Measurements from ENCODE around the gene ELMO1. TPM values are rescaled to one million over a fixed set of nuclear protein-coding genes. Genes with fewer than 3 reads are reported as not detected.
A peak's percentile ranks its signal among the peaks of the same experiment; 100 is the strongest.

Gene ELMO1
- total RNA-seq, 2 experiments from 2014 or later: 101 TPM

DNA sequence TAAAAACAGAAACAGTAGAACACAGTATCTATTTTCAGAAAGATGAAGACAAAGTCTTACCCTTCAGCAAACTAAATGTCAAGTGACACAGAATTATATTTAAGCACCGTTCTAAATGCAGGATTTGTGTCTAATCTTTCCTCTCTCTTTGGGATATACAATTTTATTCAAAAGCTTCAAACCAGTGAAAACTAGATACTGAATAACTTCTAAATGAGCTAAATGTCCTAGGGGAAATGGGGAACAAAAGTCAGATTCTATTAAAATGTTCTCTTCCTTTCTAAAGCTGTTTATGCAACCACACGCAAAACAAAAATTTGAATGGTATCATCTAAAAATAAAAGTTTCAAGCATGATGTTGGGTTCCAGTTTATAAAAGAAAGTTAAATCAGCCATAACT lies 588.0 kb downstream of the ELMO1 start:
- no peak overlapping the region for H3K27ac Mint-ChIP-seq
- no peaks in the 10 kb centered on the region for H3K9me3 Mint-ChIP-seq (ENCODE audit: low read depth)
- no peaks in the 10 kb centered on the region for H3K27me3 Mint-ChIP-seq
- DNase-seq (no peak), ATAC-seq (no peak)
- peaks cover 88% of the 10 kb centered on the region for H3K36me3 Mint-ChIP-seq
- CTCF ChIA-PET: interaction anchor here (0.9 to 1.4 kb wide), 2 partner anchors 126 to 321 kb away, joined by 3 to 4 read pairs; no protein-coding TSS in a partner anchor
- H3K4me1 Mint-ChIP-seq: peaks cover 23% of the 10 kb centered on the region
- no peak overlapping the region for H3K4me3 Mint-ChIP-seq

DNA sequence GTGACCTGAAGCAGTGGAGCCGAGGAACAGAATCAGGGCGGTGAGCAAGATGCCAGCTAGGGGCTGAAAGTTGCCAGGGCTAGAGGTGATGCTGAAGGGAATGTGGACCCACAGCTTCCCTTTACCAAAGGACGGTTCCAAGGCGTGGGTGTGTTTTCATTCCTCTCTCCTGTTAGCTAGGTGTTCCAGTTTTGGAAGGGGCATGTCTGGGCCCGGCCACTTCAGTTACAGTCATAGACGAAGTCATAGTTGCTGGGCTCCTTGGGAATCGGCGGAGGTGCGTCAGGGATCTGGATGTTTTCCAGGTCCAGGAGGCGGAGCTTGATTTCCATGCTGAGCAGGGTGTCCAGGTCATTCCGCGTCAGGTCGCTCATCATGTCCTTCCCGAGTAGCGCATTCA lies 593.3 kb downstream of the ELMO1 start:
- H3K4me1 Mint-ChIP-seq: peaks cover 16% of the 10 kb centered on the region
- H3K36me3 Mint-ChIP-seq: peaks cover 84% of the 10 kb centered on the region
- CTCF ChIA-PET: interaction anchor here (1.2 kb wide), 1 partner anchor 343 kb away, joined by 3 read pairs; no protein-coding TSS in a partner anchor
- H3K9me3 Mint-ChIP-seq (ENCODE audit: low read depth): peaks cover 4% of the 10 kb centered on the region
- ATAC-seq (no peak), DNase-seq (no peak)
- H3K27me3 Mint-ChIP-seq: no peaks in the 10 kb centered on the region
- H3K27ac Mint-ChIP-seq: no peak overlapping the region
- no peak overlapping the region for H3K4me3 Mint-ChIP-seq

DNA sequence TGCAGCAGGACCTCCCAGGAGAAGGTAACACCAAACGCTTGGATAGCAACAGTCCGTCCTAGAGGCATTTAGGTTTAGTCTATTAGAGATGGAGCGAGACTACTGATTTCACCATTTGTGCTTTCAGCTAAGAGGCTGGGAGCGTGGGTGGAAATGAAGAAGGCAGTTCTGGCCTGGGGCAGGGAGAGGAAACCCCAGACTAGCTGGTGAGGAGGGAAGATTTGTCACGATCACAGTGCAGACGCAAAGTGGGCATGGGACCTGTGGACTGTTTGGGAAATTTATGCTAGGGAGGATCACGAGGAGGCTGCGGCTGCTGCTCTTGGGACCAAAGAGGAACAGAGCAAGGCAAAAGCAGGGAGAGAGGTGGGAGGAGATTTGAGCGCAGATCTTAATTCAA lies 594.0 kb downstream of the ELMO1 start:
- Mint-ChIP-seq H3K27me3 (no peaks in the 10 kb centered on the region), H3K4me3 (no peak overlapping the region), H3K9me3 (ENCODE audit: low read depth) (peaks cover 4% of the 10 kb centered on the region), H3K4me1 (peaks cover 16% of the 10 kb centered on the region), H3K36me3 (peaks cover 80% of the 10 kb centered on the region), H3K27ac (no peak overlapping the region)
- ATAC-seq: no peak
- CTCF ChIA-PET: interaction anchor here (1.2 kb wide), 1 partner anchor 344 kb away, joined by 3 read pairs; no protein-coding TSS in a partner anchor
- DNase-seq: no peak

DNA sequence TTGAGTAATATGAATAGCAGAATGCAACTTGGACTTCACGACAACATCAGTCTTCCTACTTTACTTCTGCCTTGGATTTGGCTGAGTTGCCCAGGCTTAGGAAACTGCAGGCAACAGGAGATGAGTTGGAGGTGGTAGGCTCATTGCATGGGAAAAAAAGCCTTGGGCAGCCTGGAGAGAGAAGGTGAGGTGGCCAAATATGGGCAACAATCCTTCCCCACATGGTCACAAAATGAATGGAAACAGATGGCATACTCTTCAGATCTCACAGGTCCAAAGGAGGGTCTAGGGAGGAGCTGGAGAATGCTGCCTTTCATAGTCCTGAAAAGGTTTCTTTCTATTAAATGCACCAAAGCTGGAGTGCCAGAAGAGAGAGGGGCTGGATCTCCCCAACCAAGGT lies 595.7 kb downstream of the ELMO1 start:
- H3K4me1 Mint-ChIP-seq: peaks cover 16% of the 10 kb centered on the region
- no peak for DNase-seq
- no peak overlapping the region for H3K27ac Mint-ChIP-seq
- no peaks in the 10 kb centered on the region for H3K27me3 Mint-ChIP-seq
- CTCF ChIA-PET: no interaction called here
- ATAC-seq: no peak
- H3K36me3 Mint-ChIP-seq: peaks cover 70% of the 10 kb centered on the region
- no peak overlapping the region for H3K4me3 Mint-ChIP-seq
- H3K9me3 Mint-ChIP-seq (ENCODE audit: low read depth): peaks cover 8% of the 10 kb centered on the region

DNA sequence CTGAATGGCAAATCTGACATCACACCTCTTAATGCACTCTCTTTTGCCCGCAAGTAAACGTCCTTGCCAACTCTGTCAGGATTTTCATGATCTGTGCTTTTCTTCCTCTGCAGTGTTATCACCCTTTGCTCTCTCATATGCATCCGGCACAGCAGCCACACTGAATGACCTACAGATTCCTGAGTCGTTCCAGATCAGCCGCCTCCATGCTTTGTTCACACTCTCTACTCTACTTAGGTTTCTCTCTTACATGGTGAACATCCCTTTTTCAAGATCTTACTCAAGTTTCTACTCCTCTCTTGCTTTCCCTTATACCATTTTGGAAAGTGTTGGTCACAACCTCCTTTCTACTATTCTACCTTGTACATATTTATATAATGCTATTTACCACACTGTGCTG lies 596.6 kb downstream of the ELMO1 start:
- CTCF ChIA-PET: no interaction called here
- ATAC-seq (no peak), DNase-seq (no peak)
- Mint-ChIP-seq H3K4me3 (no peak overlapping the region), H3K9me3 (ENCODE audit: low read depth) (peaks cover 14% of the 10 kb centered on the region), H3K4me1 (peaks cover 16% of the 10 kb centered on the region), H3K27ac (peak overlapping the region; percentile 41), H3K36me3 (peaks cover 70% of the 10 kb centered on the region), H3K27me3 (no peaks in the 10 kb centered on the region)

DNA sequence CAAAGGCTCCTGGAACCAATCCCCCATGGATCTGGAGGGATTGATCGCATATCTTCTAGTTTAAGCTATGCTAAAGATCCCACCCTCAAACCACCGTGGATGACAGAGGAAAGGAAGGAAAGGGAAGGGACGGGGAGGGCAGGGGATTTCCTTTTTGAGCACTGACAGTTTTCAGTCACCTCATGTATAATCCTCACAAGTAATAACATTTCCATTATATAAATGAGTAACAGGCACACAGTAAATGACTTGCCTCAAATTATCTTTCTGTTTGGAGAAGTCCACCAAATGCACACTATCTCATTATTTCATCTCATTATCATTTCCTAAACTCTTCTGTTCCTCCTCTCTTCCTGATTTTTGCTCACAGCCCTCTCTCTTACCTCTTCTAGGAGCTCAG lies 597.3 kb downstream of the ELMO1 start:
- no peak overlapping the region for H3K27ac Mint-ChIP-seq
- ATAC-seq (no peak), DNase-seq (no peak)
- peaks cover 16% of the 10 kb centered on the region for H3K4me1 Mint-ChIP-seq
- H3K9me3 Mint-ChIP-seq (ENCODE audit: low read depth): peaks cover 14% of the 10 kb centered on the region
- no peaks in the 10 kb centered on the region for H3K27me3 Mint-ChIP-seq
- CTCF ChIA-PET: no interaction called here
- no peak overlapping the region for H3K4me3 Mint-ChIP-seq
- peaks cover 69% of the 10 kb centered on the region for H3K36me3 Mint-ChIP-seq

DNA sequence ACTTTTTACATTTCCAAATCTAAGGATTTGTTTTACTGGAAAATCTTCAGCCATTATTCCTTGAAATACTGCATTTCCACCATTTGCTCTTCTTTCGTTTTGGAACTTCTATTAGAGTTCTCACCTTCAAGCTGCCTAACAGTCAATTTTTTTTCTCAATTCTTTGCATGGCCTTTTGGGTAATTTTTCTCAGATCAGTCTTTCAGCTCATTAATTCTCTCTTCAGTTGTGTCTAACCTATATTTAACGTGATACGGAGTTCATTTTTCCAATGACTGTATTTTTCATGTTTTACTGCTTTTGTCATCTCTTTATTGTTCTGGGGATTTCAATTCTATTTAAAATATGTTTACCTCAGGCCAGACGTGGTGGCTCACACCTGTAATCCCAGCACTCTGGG lies 600.7 kb downstream of the ELMO1 start:
- Mint-ChIP-seq H3K27me3 (no peaks in the 10 kb centered on the region), H3K4me3 (no peak overlapping the region), H3K36me3 (peaks cover 50% of the 10 kb centered on the region), H3K4me1 (peaks cover 14% of the 10 kb centered on the region), H3K27ac (no peak overlapping the region), H3K9me3 (ENCODE audit: low read depth) (peaks cover 22% of the 10 kb centered on the region)
- CTCF ChIA-PET: no interaction called here
- no peak for DNase-seq
- ATAC-seq: no peak

DNA sequence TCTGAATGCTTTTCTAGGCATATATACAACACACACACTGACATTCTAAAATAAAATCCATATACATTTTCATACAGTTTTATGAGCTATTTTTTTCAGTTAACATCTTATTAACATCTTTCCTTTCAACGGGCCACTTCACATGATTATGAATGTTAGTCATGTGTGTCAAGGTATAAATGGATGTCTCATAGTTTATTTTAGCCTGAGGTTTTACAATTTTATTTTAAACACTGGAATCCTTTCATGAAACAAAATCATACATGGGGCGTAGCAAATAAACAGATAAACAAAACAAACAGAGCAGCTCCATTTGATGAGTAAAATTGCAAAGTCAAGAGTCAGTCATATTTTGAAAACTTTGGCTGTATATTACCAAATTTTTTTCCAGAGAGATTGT lies 604.3 kb downstream of the ELMO1 start:
- no peak overlapping the region for H3K4me3 Mint-ChIP-seq
- no peaks in the 10 kb centered on the region for H3K4me1 Mint-ChIP-seq
- DNase-seq (no peak), ATAC-seq (no peak)
- H3K27ac Mint-ChIP-seq: no peak overlapping the region
- CTCF ChIA-PET: no interaction called here
- H3K27me3 Mint-ChIP-seq: no peaks in the 10 kb centered on the region
- H3K36me3 Mint-ChIP-seq: peaks cover 30% of the 10 kb centered on the region
- H3K9me3 Mint-ChIP-seq (ENCODE audit: low read depth): peaks cover 17% of the 10 kb centered on the region

DNA sequence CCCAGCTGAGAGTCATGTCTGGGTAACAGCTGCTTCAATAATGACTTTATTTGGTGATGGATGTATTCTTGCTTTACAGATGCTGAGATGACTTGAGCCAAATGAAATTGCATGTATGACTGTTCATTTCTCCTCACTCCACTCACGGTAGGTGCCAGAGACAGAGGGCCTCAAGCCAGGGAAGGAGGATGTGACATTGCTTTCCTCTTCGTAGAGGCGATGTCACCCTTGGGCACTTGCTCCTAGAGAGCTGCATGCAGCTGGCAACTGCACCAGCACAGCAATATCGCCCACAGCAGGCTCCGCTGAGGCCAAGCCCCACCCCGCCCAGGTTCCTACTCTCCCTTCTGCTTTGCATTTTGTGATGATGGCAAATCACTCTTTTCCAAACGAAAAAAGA lies 607.8 kb downstream of the ELMO1 start:
- CTCF ChIA-PET: interaction anchor here (1.2 kb wide), 1 partner anchor 61 kb away, joined by 3 read pairs; no protein-coding TSS in a partner anchor
- DNase-seq (no peak), ATAC-seq (no peak)
- Mint-ChIP-seq H3K4me1 (no peaks in the 10 kb centered on the region), H3K4me3 (no peak overlapping the region), H3K27ac (no peak overlapping the region), H3K36me3 (peaks cover 16% of the 10 kb centered on the region), H3K27me3 (no peaks in the 10 kb centered on the region), H3K9me3 (ENCODE audit: low read depth) (peaks cover 8% of the 10 kb centered on the region)

DNA sequence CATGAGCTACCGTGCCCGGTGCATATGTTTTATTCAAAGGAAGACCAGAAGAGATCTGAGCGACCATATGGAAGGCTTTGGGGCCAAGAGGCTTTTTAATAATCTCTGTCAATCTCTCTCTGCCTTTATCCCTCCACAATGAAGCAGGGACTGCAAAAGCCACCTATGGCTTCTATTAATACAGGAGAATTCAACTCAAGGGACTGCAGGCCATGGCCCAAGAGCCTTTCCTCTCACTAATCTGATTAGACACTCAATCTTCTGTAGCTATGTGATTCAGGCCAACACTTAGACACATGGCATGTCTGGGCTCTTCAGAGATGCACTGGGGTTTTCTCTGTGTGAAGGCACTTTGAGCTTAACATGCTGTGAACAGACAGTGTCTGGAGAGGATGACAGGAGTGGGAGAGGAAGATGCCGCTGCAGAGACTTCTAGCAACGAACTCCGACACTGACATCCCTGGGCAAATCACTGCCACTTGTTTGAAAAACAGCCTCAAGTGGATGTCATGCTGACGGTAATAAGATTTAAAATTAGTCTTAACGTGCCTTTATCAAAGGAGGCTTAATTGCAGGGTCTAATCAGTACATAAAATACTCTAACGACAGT lies 609.9 kb downstream of the ELMO1 start:
- H3K27ac Mint-ChIP-seq: no peak overlapping the region
- DNase-seq: no peak
- no peaks in the 10 kb centered on the region for H3K27me3 Mint-ChIP-seq
- peaks cover 12% of the 10 kb centered on the region for H3K36me3 Mint-ChIP-seq
- no peak overlapping the region for H3K4me3 Mint-ChIP-seq
- H3K9me3 Mint-ChIP-seq (ENCODE audit: low read depth): peaks cover 5% of the 10 kb centered on the region
- no peaks in the 10 kb centered on the region for H3K4me1 Mint-ChIP-seq
- no peak for ATAC-seq
- CTCF ChIA-PET: no interaction called here

DNA sequence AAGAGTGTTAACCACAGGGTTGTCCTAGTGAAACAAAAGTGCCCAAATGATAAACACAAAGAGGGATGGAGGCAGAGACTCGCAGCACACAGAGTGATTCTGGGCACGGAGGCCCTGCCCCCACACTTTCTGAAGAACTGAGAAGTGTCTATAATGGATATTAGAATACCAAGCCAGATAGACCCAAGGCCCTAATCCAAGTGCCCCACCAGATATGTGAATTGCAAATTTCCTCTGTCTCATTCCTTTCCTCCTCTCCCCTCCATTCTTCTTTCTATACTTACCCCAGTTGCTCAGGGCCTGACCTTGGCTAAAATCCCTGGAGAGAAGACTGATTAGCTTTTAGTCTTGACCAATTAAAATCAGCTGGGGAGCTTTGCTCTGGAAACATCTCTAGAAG lies 617.6 kb downstream of the ELMO1 start:
- ATAC-seq: no peak
- CTCF ChIA-PET: no interaction called here
- H3K27me3 Mint-ChIP-seq: no peaks in the 10 kb centered on the region

DNA sequence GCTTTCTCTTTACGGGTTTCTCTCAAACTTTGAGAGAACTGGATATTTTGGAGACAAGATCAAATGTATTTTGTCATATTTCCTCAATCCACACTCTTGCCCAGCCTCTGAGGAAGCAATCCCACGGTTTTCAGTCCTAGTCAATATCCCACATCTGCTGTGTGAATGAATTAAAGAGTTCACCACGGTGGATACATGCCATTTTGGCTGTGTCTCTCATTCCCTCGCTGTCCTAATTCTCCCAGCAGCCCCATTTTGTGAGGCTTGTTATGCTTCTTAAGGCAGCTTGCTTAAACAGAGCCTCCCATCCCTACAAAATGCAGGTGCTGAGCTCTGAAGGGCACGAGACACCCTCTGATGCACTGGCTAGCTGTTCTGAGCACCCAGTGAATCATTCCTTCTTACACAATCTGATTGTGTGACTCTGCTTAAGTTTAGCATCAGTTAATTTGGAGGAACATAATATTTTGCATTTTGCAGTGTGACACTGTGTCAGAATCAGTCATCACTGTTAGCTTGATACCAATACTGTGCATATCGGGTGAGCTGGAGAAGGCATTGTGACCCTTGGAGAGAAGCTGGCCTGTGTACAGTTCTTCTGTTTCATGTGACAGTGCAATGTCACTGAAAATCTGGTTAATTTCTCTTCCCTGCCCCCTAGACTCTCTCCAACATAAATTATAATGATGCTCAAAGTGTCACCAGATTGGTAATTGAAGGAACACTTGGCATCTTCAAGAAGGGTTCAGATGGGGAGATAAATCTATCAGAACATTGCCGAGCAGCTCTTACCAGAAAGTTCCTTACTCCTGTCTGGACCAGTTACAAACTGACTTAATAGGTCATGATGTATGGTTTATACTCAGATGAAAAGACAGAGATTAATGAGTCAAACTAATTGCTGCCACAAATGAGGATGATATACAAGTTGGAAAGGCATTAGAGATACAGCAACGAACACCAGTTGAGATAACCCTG lies 620.6 kb downstream of the ELMO1 start:
- no peak for DNase-seq
- no peaks in the 10 kb centered on the region for H3K27me3 Mint-ChIP-seq
- peaks cover 2% of the 10 kb centered on the region for H3K9me3 Mint-ChIP-seq (ENCODE audit: low read depth)
- CTCF ChIA-PET: interaction anchor here (1.2 to 1.8 kb wide), 2 partner anchors 9 to 157 kb away, joined by 3 to 4 read pairs; no protein-coding TSS in a partner anchor
- H3K27ac Mint-ChIP-seq: no peak overlapping the region
- H3K4me3 Mint-ChIP-seq: no peak overlapping the region
- H3K4me1 Mint-ChIP-seq: no peaks in the 10 kb centered on the region
- no peak for ATAC-seq
- H3K36me3 Mint-ChIP-seq: peaks cover 1% of the 10 kb centered on the region

More for the DNA sequence above, 617.6 kb downstream of the ELMO1 start:
- DNase-seq: no peak
- Mint-ChIP-seq H3K36me3 (peaks cover 7% of the 10 kb centered on the region), H3K27ac (no peak overlapping the region), H3K9me3 (ENCODE audit: low read depth) (peaks cover 3% of the 10 kb centered on the region), H3K4me1 (no peaks in the 10 kb centered on the region), H3K4me3 (no peak overlapping the region)

DNA sequence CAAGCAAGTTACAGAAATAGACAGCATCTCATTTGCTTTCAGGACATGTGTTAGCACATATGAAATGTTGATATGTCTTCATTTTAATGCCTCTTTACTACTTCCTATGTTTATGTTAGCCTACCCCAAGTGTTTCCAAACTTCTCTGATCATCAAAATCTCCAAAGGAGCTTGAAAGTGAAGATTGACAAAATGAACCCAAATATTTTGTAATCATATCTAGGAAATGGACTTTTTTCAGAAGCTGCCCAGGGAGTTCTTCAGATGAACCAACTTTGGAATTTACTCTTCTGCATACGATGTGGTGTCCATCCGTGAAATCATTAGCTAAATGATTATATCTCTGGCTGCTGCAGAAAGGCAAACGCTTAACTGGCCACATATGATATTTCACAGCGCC lies 623.2 kb downstream of the ELMO1 start:
- DNase-seq (no peak), ATAC-seq (no peak)
- peaks cover 4% of the 10 kb centered on the region for H3K9me3 Mint-ChIP-seq (ENCODE audit: low read depth)
- no peak overlapping the region for H3K27ac Mint-ChIP-seq
- H3K4me3 Mint-ChIP-seq: no peak overlapping the region
- CTCF ChIA-PET: interaction anchor here (0.7 to 2.0 kb wide), 2 partner anchors 10 to 299 kb away, joined by 3 to 6 read pairs; no protein-coding TSS in a partner anchor
- no peaks in the 10 kb centered on the region for H3K27me3 Mint-ChIP-seq
- H3K4me1 Mint-ChIP-seq: no peaks in the 10 kb centered on the region
- H3K36me3 Mint-ChIP-seq: peaks cover 1% of the 10 kb centered on the region

All from activated CD8-positive, alpha-beta memory T cell treated with anti-CD3 and anti-CD28 coated beads, Interleukin-2, amount 10 ng/mL, durations not matched to agents 7 days and 5 days (primary cell).